Activated CD8-positive, alpha-beta memory T cell treated with anti-CD3 and anti-CD28 coated beads for 24 hours (primary cell): Measurements from ENCODE around the gene MAGEF1.

Experiments
- DNase-seq: peaks from one replicate; pipeline ENCODE4 v3.0.0-alpha.2; 2020

Gene MAGEF1

GRCh38 chr3:184711493-184712247 lies at the start of gene MAGEF1:
Gene MAGEF1 (minus strand): TSS chr3:184712064. CDS start chr3:184711821, 243 bp downstream.
- peak; percentile 88 for DNase-seq

- DNase-seq: no peak
These were observed 49.4 kb upstream of the MAGEF1 start for GRCh38 chr3:184761075-184761841.

GRCh38 chr3:184760337-184761074 lies 48.6 kb upstream of the MAGEF1 start:
- no peak for DNase-seq

GRCh38 chr3:184759666-184760200 lies 47.9 kb upstream of the MAGEF1 start:
- no peak for DNase-seq

GRCh38 chr3:184758056-184758455 lies 46.2 kb upstream of the MAGEF1 start:
- no peak for DNase-seq

GRCh38 chr3:184757022-184757651 lies 45.3 kb upstream of the MAGEF1 start:
- DNase-seq: no peak

- no peak for DNase-seq
These were observed 44.5 kb upstream of the MAGEF1 start for GRCh38 chr3:184756151-184757021.

- DNase-seq: no peak
These were observed 43.5 kb upstream of the MAGEF1 start for GRCh38 chr3:184755315-184755731.

- no peak for DNase-seq
These were observed 40.5 kb upstream of the MAGEF1 start for GRCh38 chr3:184752361-184752760.

GRCh38 chr3:184751204-184752040 lies 39.6 kb upstream of the MAGEF1 start:
- DNase-seq: no peak

- no peak for DNase-seq
These were observed 38.7 kb upstream of the MAGEF1 start for GRCh38 chr3:184750349-184751083.

GRCh38 chr3:184749168-184749744 lies 37.4 kb upstream of the MAGEF1 start:
- no peak for DNase-seq

GRCh38 chr3:184748219-184749135 lies 36.6 kb upstream of the MAGEF1 start:
- no peak for DNase-seq

- DNase-seq: no peak
These were observed 34.6 kb upstream of the MAGEF1 start for GRCh38 chr3:184746131-184747120.

GRCh38 chr3:184745526-184745925 lies 33.7 kb upstream of the MAGEF1 start:
- no peak for DNase-seq

- DNase-seq: no peak
These were observed 31.4 kb upstream of the MAGEF1 start for GRCh38 chr3:184743248-184743647.

- no peak for DNase-seq
These were observed 30.8 kb upstream of the MAGEF1 start for GRCh38 chr3:184742676-184743135.
